Tibial artery (tissue), 4 donors: ENCODE measurements around the gene POLR3GL.
"Not testable (repeated sequence)": the region's sequence is repeated elsewhere in the genome, so short reads cannot be mapped to it uniquely, and the experiment has no call there.

ENCODE experiments used
- DNase-seq, 2 donors: peaks; one replicate each; pipeline ENCODE4 v3.0.0-alpha.2; 2019
- H3K27ac ChIP-seq, 2 donors: fragments of 200-600 bp; sonication (generic) in 1 of 2; 1 replicate in 1 of 2; 2 replicates in 1 of 2; pipeline ENCODE4 v1.5.1; 2018 to 2019; ENCODE audit warnings: mild to moderate bottlenecking in 1 of 2
- H3K27me3 ChIP-seq, 2 donors: fragments of 200-600 bp; sonication (generic) in 1 of 2; one replicate each; pipeline versions ENCODE4 v1.5.1 to v1.6.0; 2016 to 2019
- H3K36me3 ChIP-seq, 3 donors: fragments of 200-600 bp; sonication (generic) in 2 of 3; one replicate each; pipeline ENCODE4 v1.5.1; 2016 to 2019; ENCODE audit warnings: mild to moderate bottlenecking in 2 of 3
- H3K4me1 ChIP-seq, 4 donors: fragments of 200-600 bp; sonication (generic) in 2 of 4; 1 replicate in 3 of 4; 2 replicates in 1 of 4; pipeline ENCODE4 v1.5.1; 2016 to 2019
- H3K4me3 ChIP-seq, 2 donors: fragments of 200-600 bp; sonication (generic) in 1 of 2; 1 replicate in 1 of 2; 2 replicates in 1 of 2; pipeline ENCODE4 v1.5.1; 2018 to 2019; ENCODE audit warnings: mild to moderate bottlenecking in 2 of 2
- H3K9me3 ChIP-seq, 3 donors: fragments of 200-600 bp; sonication (generic) in 1 of 3; one replicate each; pipeline ENCODE4 v1.5.1; 2016 to 2019
- intact Hi-C: fragments of 100-400 bp; cut with DNase I; formaldehyde crosslinking; loops from one replicate; pipeline ENCODE4 v1.15.0; 2023; ENCODE audit warnings: low total_unique reads
- TF ChIP-seq, protein P1 (sequence below), 2 experiments: fragments of 200-600 bp in 1 of 2; fragments of 450-650 bp in 1 of 2; IDR thresholded peaks; one replicate each; pipeline ENCODE4 v1.5.1; 2017 to 2019; ENCODE audit warnings: antibody characterized with exemption in 2 of 2, mild to moderate bottlenecking in 1 of 2, moderate library complexity in 1 of 2

Gene POLR3GL

DNA sequence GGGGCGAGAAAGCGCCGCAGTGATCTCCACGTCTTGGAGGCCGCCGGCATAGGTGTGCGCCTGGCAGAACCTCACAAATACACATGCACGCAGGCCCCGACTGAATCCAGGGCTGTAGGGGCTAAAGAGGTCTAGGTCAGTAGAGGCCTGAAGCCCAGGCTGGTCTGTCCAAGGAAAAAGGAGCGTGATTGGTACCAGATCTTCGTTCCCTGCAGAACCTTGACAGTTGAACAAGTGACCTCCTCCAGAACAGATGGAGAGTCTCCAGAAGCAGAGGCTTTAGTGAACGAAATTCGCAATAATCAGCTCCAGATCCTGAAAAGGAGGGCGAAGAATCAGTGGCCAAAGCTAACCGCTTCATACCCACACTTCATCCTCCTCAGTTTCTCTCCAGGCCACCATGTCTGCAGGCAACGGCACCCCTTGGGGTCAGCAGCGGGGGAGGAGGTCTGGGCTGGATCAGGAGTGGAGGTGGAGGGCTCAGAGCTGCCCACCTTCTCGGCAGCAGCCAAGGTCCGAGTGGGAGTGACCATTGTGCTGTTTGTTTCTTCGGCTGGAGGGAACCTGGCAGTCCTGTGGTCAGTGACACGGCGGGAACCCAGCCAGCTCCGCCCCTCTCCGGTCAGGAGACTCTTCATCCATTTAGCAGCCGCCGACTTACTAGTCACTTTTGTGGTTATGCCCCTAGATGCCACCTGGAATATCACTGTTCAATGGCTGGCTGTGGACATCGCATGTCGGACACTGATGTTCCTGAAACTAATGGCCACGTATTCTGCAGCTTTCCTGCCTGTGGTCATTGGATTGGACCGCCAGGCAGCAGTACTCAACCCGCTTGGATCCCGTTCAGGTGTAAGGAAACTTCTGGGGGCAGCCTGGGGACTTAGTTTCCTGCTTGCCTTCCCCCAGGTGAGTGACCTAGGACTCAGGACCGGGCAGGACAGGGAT lies 45.2 kb upstream of the POLR3GL start:
- H3K4me1 ChIP-seq: peaks cover 0 to 26% (median 22%) of the 10 kb centered on the region in 4 donors
- intact Hi-C loops: loop anchor here (5.0 to 10.0 kb wide), 2 partner anchors 46 to 93 kb away; partner anchors contain the start of genes ANKRD34A and POLR3GL
- DNase-seq: peak; percentile 65 to 85

DNA sequence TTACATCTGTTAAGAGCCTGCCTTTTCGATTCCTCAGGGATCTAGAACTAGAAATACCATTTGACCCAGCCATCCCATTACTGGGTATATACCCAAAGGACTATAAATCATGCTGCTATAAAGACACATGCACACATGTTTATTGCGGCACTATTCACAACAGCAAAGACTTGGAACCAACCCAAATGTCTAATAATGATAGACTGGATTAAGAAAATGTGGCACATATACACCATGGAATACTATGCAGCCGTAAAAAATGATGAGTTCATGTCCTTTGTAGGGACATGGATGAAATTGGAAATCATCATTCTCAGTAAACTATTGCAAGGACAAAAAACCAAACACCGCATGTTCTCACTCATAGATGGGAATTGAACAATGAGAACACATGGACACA lies 44.2 kb upstream of the POLR3GL start:
- H3K27ac ChIP-seq, H3K9me3 ChIP-seq, DNase-seq, H3K27me3 ChIP-seq, H3K4me3 ChIP-seq, intact Hi-C loops: not testable (repeated sequence)
- Histone ChIP-seq H3K36me3 (peaks cover 7 to 25% (median 23%) of the 10 kb centered on the region in 3 donors), H3K4me1 (peaks cover 0 to 26% (median 22%) of the 10 kb centered on the region in 4 donors)

More for the DNA sequence above, 45.2 kb upstream of the POLR3GL start:
- Histone ChIP-seq H3K9me3 (no peaks in the 10 kb centered on the region), H3K27ac (peak overlapping the region; percentile 88 to 93), H3K4me3 (peak overlapping the region; percentile 94 to 99), H3K27me3 (no peaks in the 10 kb centered on the region), H3K36me3 (peaks cover 16 to 35% (median 33%) of the 10 kb centered on the region in 3 donors)
- TF ChIP-seq, protein P1, sequence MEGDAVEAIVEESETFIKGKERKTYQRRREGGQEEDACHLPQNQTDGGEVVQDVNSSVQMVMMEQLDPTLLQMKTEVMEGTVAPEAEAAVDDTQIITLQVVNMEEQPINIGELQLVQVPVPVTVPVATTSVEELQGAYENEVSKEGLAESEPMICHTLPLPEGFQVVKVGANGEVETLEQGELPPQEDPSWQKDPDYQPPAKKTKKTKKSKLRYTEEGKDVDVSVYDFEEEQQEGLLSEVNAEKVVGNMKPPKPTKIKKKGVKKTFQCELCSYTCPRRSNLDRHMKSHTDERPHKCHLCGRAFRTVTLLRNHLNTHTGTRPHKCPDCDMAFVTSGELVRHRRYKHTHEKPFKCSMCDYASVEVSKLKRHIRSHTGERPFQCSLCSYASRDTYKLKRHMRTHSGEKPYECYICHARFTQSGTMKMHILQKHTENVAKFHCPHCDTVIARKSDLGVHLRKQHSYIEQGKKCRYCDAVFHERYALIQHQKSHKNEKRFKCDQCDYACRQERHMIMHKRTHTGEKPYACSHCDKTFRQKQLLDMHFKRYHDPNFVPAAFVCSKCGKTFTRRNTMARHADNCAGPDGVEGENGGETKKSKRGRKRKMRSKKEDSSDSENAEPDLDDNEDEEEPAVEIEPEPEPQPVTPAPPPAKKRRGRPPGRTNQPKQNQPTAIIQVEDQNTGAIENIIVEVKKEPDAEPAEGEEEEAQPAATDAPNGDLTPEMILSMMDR (IDR thresholded peaks at IDR 0.05): no peak

DNA sequence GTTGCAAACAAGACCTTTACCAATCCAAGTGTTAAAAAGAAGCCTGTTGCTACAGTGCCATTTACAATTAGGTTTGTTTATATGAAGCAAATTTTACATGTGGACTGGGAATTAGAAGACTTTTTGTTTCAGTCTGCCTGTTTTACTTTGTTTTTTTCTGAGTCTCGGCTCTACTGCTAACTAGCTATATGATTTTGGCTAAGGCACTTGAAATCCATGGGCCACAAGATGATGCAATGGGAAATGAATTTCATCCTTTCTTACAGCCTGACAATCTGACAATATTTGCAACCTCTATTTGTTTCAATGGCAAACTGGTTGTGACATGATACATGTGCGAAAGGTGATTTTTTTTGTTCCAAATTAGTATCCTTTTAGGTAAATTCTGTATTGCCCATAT lies 42.2 kb upstream of the POLR3GL start:
- Histone ChIP-seq H3K27me3 (no peaks in the 10 kb centered on the region), H3K9me3 (no peaks in the 10 kb centered on the region), H3K4me3 (no peak overlapping the region), H3K4me1 (peaks cover 0 to 31% (median 25%) of the 10 kb centered on the region in 4 donors), H3K36me3 (peaks cover 0 to 21% (median 14%) of the 10 kb centered on the region in 3 donors), H3K27ac (no peak overlapping the region)
- TF ChIP-seq, protein P1 (IDR thresholded peaks at IDR 0.05): no peak
- intact Hi-C loops: no loop called here
- DNase-seq: no peak

DNA sequence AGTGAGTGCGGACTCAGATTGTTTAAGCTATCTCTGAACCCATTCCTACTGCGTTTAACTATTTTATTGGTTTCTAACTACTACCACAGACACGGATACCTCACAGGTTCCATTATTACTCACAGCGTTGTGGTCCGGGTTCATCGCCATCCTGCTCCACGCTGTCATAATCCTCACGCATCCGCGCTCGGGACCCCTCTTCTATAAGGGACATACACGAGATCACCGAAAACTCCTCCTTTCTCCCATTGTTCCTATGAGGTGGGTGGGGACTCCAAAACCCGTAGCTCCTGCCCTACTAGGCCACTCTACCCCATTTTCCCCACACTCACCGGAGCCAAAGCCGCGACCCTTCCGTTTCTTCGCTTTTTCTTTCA lies 37.8 kb upstream of the POLR3GL start:
- intact Hi-C loops: no loop called here

DNA sequence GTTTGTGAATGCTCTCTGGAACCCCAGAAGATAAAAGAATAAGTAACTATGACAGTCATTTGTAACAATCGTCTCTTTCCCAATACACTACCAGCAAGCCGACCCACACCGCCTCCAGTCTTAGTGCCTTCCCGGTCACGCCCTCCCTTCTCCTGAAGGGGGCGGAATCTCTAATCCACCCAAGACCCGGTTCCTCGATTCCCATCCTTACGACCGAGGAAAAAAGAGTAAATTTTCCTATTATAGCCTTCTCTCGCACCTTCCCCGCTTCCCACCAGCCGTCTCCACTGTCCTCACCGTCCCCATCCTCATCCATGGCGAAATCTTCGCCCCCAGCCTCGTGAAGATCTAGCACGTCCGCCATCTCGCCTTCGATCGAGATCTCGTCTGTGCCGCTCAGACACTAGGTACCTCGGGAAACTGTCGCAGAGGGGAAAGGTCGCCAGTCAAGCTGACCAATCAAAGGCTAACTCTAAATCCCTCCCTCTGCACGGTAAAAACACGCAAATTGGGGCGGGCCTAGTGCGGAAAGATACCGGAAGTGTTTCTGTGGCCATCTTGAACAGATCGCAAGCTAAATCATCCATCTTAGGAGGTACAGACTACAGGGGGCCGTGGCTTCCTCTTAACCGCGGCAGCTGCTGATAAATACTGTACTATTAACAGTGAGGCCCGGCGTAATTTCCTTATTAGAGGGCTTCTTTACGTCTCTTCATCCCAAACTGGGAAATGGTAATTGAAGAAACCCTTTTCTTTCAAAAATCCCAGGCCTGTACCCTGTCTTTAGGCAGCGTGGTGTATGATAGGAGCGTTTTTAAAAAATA lies 37.2 kb upstream of the POLR3GL start, which contains the start of gene RBM8A:
TSS of gene RBM8A (minus strand) at position 422 of the 824 bp plus-strand sequence. CDS start at position 364, 58 bp downstream.
- Histone ChIP-seq H3K4me1 (peaks cover 0 to 19% (median 10%) of the 10 kb centered on the region in 4 donors), H3K36me3 (peaks cover 0 to 25% (median 14%) of the 10 kb centered on the region in 3 donors), H3K4me3 (peak within 1 kb of the TSS; percentile 64 to 75), H3K9me3 (no peaks in the 10 kb centered on the region), H3K27ac (peak within 1 kb of the TSS; percentile 95), H3K27me3 (no peaks in the 10 kb centered on the region)
- intact Hi-C loops: no loop called here
- DNase-seq: peak; percentile 97 to 98
- TF ChIP-seq, protein P1 (IDR thresholded peaks at IDR 0.05): peak; percentile 65 to 69

More for the DNA sequence above, 37.8 kb upstream of the POLR3GL start:
- no peaks in the 10 kb centered on the region for H3K27me3 ChIP-seq
- H3K4me1 ChIP-seq: peaks cover 0 to 19% (median 10%) of the 10 kb centered on the region in 4 donors
- H3K36me3 ChIP-seq: peaks cover 0 to 23% (median 14%) of the 10 kb centered on the region in 3 donors
- no peak for DNase-seq
- no peaks in the 10 kb centered on the region for H3K9me3 ChIP-seq
- peak overlapping the region; percentile 95 for H3K27ac ChIP-seq
- TF ChIP-seq, protein P1 (IDR thresholded peaks at IDR 0.05): no peak
- H3K4me3 ChIP-seq: peak overlapping the region; percentile 64 to 75
